Measurements from ENCODE around the gene GRM1.

The GRM1 gene

DNA sequence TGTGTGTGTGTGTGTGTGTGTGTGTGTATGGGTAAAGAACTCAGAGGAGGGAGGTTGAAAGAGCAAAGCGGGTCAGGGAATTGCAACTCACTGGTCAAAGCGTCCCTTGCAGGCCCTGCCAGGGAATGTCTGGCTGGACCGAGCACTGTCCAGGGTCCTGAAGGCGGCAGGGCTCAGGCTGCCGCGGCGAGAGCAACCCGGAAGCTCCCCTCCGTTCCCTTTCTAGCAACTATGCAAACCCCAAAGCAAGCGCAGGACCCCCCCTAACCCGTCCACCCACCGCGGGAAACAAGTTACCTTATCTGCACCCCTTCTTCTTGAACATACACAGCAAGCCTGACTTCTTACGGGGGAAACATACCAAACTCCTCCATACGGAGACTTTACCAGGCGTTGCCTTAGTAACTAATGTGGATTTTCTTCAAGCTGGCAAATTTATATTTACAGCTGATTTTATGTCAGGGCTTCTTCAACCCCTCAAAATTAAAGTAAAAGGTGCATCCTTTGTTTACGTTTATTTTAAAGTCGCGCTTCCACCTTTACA is 538 bp upstream of the GRM1 start:
- peak; percentile 63 for DNase-seq (ENCODE audit: low read depth, low spot score)
- TF ChIP-seq, protein P1, sequence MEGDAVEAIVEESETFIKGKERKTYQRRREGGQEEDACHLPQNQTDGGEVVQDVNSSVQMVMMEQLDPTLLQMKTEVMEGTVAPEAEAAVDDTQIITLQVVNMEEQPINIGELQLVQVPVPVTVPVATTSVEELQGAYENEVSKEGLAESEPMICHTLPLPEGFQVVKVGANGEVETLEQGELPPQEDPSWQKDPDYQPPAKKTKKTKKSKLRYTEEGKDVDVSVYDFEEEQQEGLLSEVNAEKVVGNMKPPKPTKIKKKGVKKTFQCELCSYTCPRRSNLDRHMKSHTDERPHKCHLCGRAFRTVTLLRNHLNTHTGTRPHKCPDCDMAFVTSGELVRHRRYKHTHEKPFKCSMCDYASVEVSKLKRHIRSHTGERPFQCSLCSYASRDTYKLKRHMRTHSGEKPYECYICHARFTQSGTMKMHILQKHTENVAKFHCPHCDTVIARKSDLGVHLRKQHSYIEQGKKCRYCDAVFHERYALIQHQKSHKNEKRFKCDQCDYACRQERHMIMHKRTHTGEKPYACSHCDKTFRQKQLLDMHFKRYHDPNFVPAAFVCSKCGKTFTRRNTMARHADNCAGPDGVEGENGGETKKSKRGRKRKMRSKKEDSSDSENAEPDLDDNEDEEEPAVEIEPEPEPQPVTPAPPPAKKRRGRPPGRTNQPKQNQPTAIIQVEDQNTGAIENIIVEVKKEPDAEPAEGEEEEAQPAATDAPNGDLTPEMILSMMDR (IDR thresholded peaks at IDR 0.05; ENCODE audit: low read depth, low read length) = no peak
- in situ Hi-C loops (cut with HindIII; ENCODE audit: low sequenced_read_pairs) = no loop called here
- no peak overlapping the region for H3K4me3 ChIP-seq (ENCODE audit: low read depth, low read length)

GRCh38 chr6:146029573-146030184 is 817 bp downstream of the GRM1 start:
- in situ Hi-C loops (cut with HindIII; ENCODE audit: low sequenced_read_pairs) = no loop called here
- no peak for DNase-seq (ENCODE audit: low read depth, low spot score)
- TF ChIP-seq, protein P1 (IDR thresholded peaks at IDR 0.05; ENCODE audit: low read depth, low read length) = no peak
- H3K4me3 ChIP-seq (ENCODE audit: low read depth, low read length) = no peak overlapping the region

GRCh38 chr6:146032387-146032786 is 3.5 kb downstream of the GRM1 start:
- DNase-seq (ENCODE audit: low read depth, low spot score) = no peak
- in situ Hi-C loops (cut with HindIII; ENCODE audit: low sequenced_read_pairs) = no loop called here
- TF ChIP-seq, protein P1 (IDR thresholded peaks at IDR 0.05; ENCODE audit: low read depth, low read length) = no peak
- no peak overlapping the region for H3K4me3 ChIP-seq (ENCODE audit: low read depth, low read length)

- no peak overlapping the region for H3K4me3 ChIP-seq (ENCODE audit: low read depth, low read length)
- TF ChIP-seq, protein P1 (IDR thresholded peaks at IDR 0.05; ENCODE audit: low read depth, low read length) = no peak
- no peak for DNase-seq (ENCODE audit: low read depth, low spot score)
- in situ Hi-C loops (cut with HindIII; ENCODE audit: low sequenced_read_pairs) = no loop called here
These were observed 11.5 kb downstream of the GRM1 start for GRCh38 chr6:146040360-146040759.

GRCh38 chr6:146041282-146041681 is 12.4 kb downstream of the GRM1 start:
- TF ChIP-seq, protein P1 (IDR thresholded peaks at IDR 0.05; ENCODE audit: low read depth, low read length) = peak; percentile 52
- in situ Hi-C loops (cut with HindIII; ENCODE audit: low sequenced_read_pairs) = no loop called here
- H3K4me3 ChIP-seq (ENCODE audit: low read depth, low read length) = no peak overlapping the region
- DNase-seq (ENCODE audit: low read depth, low spot score) = peak; percentile 29

DNA sequence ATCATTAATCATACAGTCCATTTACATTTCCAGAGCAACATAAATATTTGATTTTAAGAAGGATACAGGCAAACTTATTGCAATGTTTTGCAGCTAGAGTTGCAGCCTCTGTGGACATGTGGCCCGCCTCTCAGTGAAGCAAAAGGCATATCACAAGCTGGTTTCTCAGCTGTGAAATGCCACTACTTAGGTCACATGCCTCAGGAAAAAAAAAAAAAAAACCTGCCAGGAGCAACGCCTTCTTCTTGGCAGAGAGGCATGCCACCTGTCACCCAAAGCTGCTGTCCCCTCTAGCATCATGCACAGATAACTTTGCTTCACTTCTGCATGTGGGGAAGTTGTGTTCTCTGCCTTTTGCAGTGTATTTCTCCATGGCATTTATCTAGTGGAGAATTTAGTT is 18.5 kb downstream of the GRM1 start:
- no peak for DNase-seq (ENCODE audit: low read depth, low spot score)
- TF ChIP-seq, protein P1 (IDR thresholded peaks at IDR 0.05; ENCODE audit: low read depth, low read length) = no peak
- in situ Hi-C loops (cut with HindIII; ENCODE audit: low sequenced_read_pairs) = no loop called here
- no peak overlapping the region for H3K4me3 ChIP-seq (ENCODE audit: low read depth, low read length)

Measured in astrocyte of the spinal cord (primary cell).